Lower lobe of right lung (tissue), 2 donors: ENCODE data around the gene MCM8. TPM values are rescaled to one million over a fixed set of nuclear protein-coding genes. Genes with fewer than 3 reads are reported as not detected.

ENCODE experiments used
- ATAC-seq, 2 donors: fragments of 200-7000 bp; cut with Tn5 transposase; one replicate each; pipeline ENCODE4 v1.9.1; 2020 to 2022; ENCODE audit warnings: mild to moderate bottlenecking in 2 of 2, moderate library complexity in 2 of 2
- DNase-seq: peaks from one replicate; pipeline ENCODE4 v3.0.0-alpha.2; 2020
- H3K27ac ChIP-seq: fragments of 200-600 bp; one replicate; pipeline ENCODE4 v1.8.0; 2022
- H3K27me3 ChIP-seq: fragments of 200-600 bp; one replicate; pipeline ENCODE4 v1.8.0; 2022; ENCODE audit warnings: low read depth
- H3K36me3 ChIP-seq: fragments of 200-600 bp; one replicate; pipeline ENCODE4 v1.8.0; 2022; ENCODE audit warnings: mild to moderate bottlenecking
- H3K4me1 ChIP-seq: fragments of 200-600 bp; one replicate; pipeline ENCODE4 v1.8.0; 2022
- H3K4me3 ChIP-seq: fragments of 200-600 bp; one replicate; pipeline ENCODE4 v1.8.0; 2022; ENCODE audit warnings: mild to moderate bottlenecking
- H3K9me3 ChIP-seq: fragments of 200-600 bp; one replicate; pipeline ENCODE4 v1.8.0; 2022
- intact Hi-C: fragments of 100-400 bp; cut with DNase I; formaldehyde crosslinking; loops from one replicate; pipeline ENCODE4 v1.11.0; 2022
- total RNA-seq: library from RNA; stranded (reverse); fragmentation: NEBNext Ultra II Directional; extraction: Animal tissue kit (Norgen Biotek cat#: 25700); gene quantifications from one replicate; pipeline ENCODE4 v1.2.1, GENCODE V29; 2021
- TF ChIP-seq, protein P1 (sequence below): fragments of 200-600 bp; IDR thresholded peaks from one replicate; pipeline ENCODE4 v1.8.0; 2022; ENCODE audit warnings: antibody characterized with exemption, mild to moderate bottlenecking
- donor health status: DM: no; HTN: yes; CAD: no; lungs with severe emphysema.

MCM8 gene
- total RNA-seq, 1 donor from 2014 or later = 6.0 TPM

DNA sequence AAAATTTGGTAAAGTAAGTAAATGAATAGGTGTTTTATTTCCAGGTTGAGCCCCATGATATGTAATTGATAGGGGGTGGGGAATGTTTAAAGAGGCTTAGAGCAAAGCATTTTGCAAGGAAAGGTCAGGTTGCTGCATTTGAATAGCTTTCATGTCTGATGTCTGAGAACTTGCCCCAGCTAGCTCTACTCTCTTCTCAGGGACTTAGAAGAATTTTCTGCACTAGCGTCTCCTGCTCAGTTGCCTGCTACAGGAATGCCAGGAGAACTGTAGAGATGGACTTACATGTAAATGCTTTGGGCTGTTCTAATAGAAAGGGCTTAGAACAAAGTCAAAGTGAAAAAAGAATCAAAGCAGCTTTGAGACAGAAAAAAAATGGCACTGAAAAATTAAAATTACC, 35.6 kb upstream of the MCM8 start:
- intact Hi-C loops = no loop called here
- Histone ChIP-seq H3K27ac (no peak overlapping the region), H3K4me3 (no peak overlapping the region), H3K27me3 (peaks cover 24% of the 10 kb centered on the region), H3K4me1 (no peaks in the 10 kb centered on the region), H3K36me3 (no peaks in the 10 kb centered on the region), H3K9me3 (no peaks in the 10 kb centered on the region)
- ATAC-seq = no peak
- TF ChIP-seq, protein P1, sequence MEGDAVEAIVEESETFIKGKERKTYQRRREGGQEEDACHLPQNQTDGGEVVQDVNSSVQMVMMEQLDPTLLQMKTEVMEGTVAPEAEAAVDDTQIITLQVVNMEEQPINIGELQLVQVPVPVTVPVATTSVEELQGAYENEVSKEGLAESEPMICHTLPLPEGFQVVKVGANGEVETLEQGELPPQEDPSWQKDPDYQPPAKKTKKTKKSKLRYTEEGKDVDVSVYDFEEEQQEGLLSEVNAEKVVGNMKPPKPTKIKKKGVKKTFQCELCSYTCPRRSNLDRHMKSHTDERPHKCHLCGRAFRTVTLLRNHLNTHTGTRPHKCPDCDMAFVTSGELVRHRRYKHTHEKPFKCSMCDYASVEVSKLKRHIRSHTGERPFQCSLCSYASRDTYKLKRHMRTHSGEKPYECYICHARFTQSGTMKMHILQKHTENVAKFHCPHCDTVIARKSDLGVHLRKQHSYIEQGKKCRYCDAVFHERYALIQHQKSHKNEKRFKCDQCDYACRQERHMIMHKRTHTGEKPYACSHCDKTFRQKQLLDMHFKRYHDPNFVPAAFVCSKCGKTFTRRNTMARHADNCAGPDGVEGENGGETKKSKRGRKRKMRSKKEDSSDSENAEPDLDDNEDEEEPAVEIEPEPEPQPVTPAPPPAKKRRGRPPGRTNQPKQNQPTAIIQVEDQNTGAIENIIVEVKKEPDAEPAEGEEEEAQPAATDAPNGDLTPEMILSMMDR = no peak
- DNase-seq = no peak

DNA sequence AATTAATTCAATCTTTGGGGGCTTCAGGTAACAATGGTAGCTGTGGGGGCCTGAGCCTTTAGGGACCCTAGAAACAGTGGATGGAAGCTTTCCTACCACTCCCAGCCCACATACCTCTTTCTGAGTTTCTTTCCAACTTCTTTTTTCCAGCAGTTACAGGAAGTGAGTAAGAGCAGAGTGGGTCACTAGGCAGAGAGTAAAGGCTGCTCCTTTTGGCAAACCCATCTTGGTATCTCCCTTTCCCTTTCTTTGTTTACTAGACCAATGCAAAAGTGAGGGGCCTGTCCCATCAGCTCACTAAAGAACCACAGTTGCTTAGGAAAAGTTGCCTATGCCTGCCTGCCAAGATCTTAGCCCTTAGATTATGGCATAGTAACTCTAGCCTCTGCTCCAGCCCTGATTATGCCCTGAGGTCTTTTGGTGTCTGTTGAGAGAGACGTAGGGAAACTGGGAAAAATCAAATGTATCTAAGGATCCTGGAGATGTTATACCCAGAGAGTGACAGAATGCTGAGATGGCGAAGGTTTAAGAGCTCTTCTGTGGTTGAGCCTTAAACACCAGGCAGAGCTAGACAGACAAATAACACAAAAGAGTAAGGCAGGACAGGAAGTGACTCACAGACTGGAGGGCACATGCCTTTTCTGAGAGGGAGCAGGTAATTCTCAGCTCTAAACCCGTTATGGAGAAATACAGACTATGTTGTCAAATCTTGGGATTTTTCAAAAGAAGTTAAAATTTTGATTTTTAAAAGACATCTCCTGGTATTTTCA, 31.4 kb upstream of the MCM8 start:
- Histone ChIP-seq H3K4me1 (no peaks in the 10 kb centered on the region), H3K27me3 (no peaks in the 10 kb centered on the region), H3K27ac (no peak overlapping the region), H3K36me3 (no peaks in the 10 kb centered on the region), H3K4me3 (no peak overlapping the region), H3K9me3 (no peaks in the 10 kb centered on the region)
- no peak for ATAC-seq
- TF ChIP-seq, protein P1 = no peak
- DNase-seq = no peak
- intact Hi-C loops = no loop called here

DNA sequence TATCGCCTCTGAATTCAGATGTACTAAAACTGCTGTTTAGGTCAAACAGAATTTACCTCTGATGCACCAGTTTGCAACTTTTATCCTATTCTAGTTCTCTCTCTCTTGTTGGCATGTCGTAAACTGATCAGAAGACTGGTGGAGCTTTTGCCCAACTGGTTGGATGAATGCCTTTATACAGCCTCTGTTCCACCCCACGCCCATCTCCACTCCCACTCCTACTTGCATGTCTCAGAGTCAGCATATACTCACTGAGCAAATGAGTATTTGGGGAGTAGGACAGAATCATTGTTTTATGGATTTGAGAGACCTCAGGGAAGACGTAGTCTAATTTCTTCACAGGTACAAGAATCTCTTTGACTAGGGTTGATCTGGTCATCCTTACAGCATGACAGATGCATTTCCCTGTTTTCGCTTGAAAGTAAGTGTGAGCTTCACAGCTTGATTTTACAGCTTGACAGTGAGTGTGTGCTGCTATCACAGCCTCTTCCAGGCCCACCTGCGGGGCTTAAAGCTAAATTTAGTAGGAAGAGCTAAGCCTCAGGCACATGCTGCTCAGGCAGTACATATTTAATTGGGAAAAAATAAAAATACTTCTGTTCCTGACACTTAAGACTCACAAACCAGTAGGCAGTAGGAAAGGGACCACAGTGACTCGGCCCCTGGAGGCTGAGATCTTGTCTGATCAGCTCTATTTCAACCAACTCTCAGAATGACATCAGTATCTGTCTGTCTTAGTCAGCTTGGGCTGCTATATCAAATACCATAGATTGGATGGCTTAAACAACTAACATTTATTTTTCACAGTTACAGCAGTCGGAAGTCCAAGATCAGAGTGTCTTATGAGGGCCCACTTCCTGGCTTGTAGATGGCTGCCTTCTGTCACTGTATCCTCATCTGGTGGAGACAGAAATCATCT, 30.6 kb upstream of the MCM8 start:
- Histone ChIP-seq H3K36me3 (no peaks in the 10 kb centered on the region), H3K4me1 (no peaks in the 10 kb centered on the region), H3K9me3 (no peaks in the 10 kb centered on the region), H3K27me3 (no peaks in the 10 kb centered on the region), H3K4me3 (no peak overlapping the region), H3K27ac (no peak overlapping the region)
- ATAC-seq (no peak), DNase-seq (no peak)
- TF ChIP-seq, protein P1 = no peak
- intact Hi-C loops = no loop called here

DNA sequence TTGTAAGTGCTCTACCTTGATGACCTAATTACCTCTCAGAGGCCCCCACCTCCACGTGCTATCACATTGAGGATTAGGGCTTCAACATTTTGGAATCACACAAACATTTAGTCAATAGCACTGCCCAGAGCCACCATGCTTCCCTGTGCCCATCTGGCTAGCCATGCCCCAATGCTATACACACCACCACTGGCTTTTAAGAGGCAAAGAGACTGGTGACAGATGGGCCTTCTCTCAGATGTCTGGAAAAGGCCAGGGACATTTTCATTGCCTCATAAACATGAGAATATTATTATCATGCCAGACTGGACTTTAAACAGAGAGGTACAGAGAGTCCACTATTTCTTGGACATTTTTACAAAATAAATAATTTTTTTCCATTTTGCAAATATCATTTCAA, 29.9 kb upstream of the MCM8 start:
- Histone ChIP-seq H3K9me3 (no peaks in the 10 kb centered on the region), H3K4me3 (no peak overlapping the region), H3K36me3 (no peaks in the 10 kb centered on the region), H3K27me3 (no peaks in the 10 kb centered on the region), H3K4me1 (no peaks in the 10 kb centered on the region), H3K27ac (no peak overlapping the region)
- intact Hi-C loops = no loop called here
- ATAC-seq (no peak), DNase-seq (no peak)
- TF ChIP-seq, protein P1 = no peak

DNA sequence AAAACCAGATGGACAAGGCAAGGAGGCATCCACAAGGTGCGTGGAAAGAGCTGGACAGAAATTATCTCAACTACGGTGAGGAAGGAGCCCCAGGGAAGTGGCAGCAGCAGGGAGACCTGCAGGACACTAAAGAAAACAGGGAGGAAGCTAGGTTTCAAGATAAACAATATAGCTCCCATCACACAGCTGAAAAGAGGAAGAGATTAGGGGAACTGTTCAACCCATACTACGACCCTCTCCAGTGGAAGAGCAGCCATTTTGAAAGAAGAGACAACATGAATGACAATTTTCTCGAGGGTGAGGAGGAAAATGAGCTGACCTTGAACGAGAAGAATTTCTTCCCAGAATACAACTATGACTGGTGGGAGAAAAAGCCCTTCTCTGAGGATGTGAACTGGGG, 27.0 kb upstream of the MCM8 start:
- Histone ChIP-seq H3K4me1 (no peaks in the 10 kb centered on the region), H3K27ac (no peak overlapping the region)
- intact Hi-C loops = no loop called here

More for the DNA sequence above, 27.0 kb upstream of the MCM8 start:
- no peak overlapping the region for H3K4me3 ChIP-seq
- no peaks in the 10 kb centered on the region for H3K36me3 ChIP-seq
- no peaks in the 10 kb centered on the region for H3K9me3 ChIP-seq
- H3K27me3 ChIP-seq = no peaks in the 10 kb centered on the region
- no peak for DNase-seq
- TF ChIP-seq, protein P1 = no peak
- no peak for ATAC-seq
